ENCODE data around the gene NECTIN1. TPM values are rescaled to one million over a fixed set of nuclear protein-coding genes. Genes with fewer than 3 reads are reported as not detected.

The NECTIN1 gene
- total and polyA plus RNA-seq, 2 of the 13 experiments (the other 11 are each of a cell fraction or from before 2014, with no cell fraction given): 3.9 to 7.3 TPM

- 20% methylated on average over 1 of the region's 4 CpGs for WGBS (ENCODE audit: low lambda C conversion rate)
- H4K20me1 ChIP-seq (ENCODE audit: insufficient read depth, low read length): 0 out of 2 replicates have a peak, but pooled peaks cover 3% of the 10 kb centered on the region
- ChIA-PET POLR2A (no interaction called here), CTCF (ENCODE audit: low intra/inter-chr PET ratio, low total read pairs) (no interaction called here)
- H3K9ac ChIP-seq (ENCODE audit: insufficient read depth, low read depth, low read length): no peak overlapping the region
- H3K79me2 ChIP-seq (ENCODE audit: insufficient read depth, low read length): no peaks in the 10 kb centered on the region
- FAIRE-seq: no peak
- no peak for DNase-seq (ENCODE audit: low spot score)
- BruUV-seq (replicated peaks): no TSS peak
- peaks cover 4 to 56% of the 10 kb centered on the region in 2 experiments; a peak in 4 of 5 replicates for H3K27me3 ChIP-seq (ENCODE audit: control insufficient read depth in 1 of 2, insufficient read depth in 2 of 2, low read length in 2 of 2)
- ATAC-seq: no peak
- no peak overlapping the region for H3K4me3 ChIP-seq (replicated peaks in 1 of 3; ENCODE audit: insufficient read depth in 1 of 3, low read depth in 2 of 3, low read length in 3 of 3)
- H3K36me3 ChIP-seq (replicated peaks in 1 of 2; ENCODE audit: control insufficient read depth in 1 of 2, insufficient read depth in 2 of 2, low read length in 2 of 2): no peaks in the 10 kb centered on the region
- in situ Hi-C loops (cut with HindIII; ENCODE audit: extremely low pct_ligation_motif_present, low pct_unique_long_range_greater_than_20kb): no loop called here
- no peak overlapping the region for H3K4me2 ChIP-seq (ENCODE audit: low read depth, low read length)
- no peak overlapping the region for H3K27ac ChIP-seq (ENCODE audit: extremely low read length, insufficient read depth, low read length)
- no peak overlapping the region for H2AFZ ChIP-seq (ENCODE audit: low read length)
- H3K4me1 ChIP-seq (ENCODE audit: insufficient read depth, low read length): no peaks in the 10 kb centered on the region
- no peaks in the 10 kb centered on the region for H3K9me3 ChIP-seq (ENCODE audit: low read length)
- TF ChIP-seq SCMH1 (CRISPR knock-in tag; IDR thresholded peaks at IDR 0.05; ENCODE audit: borderline replicate concordance) (no peak), ZBTB21 (CRISPR knock-in tag; IDR thresholded peaks at IDR 0.05) (no peak), ZNF710 (CRISPR knock-in tag; IDR thresholded peaks at IDR 0.05; ENCODE audit: borderline replicate concordance) (no peak), KAT2B (IDR thresholded peaks at IDR 0.05; ENCODE audit: borderline replicate concordance, low read depth, low read length) (no peak), EZH2 (conservative IDR thresholded peaks at IDR 0.05; ENCODE audit: low read depth, low read length) (no peak), RARA (CRISPR knock-in tag; IDR thresholded peaks at IDR 0.05) (no peak), ZNF292 (CRISPR knock-in tag; IDR thresholded peaks at IDR 0.05; ENCODE audit: borderline replicate concordance, low read depth) (no peak), RORA (CRISPR knock-in tag; IDR thresholded peaks at IDR 0.05) (no peak), RFX5 (IDR thresholded peaks at IDR 0.05; ENCODE audit: low read depth, low read length) (no peak)
- intact Hi-C loops (cut with micrococcal nuclease; ENCODE audit: unreplicated experiment): no loop called here
Observed at GRCh38 chr11:119637481-119637880, 91.5 kb downstream of the NECTIN1 start.

Measured in HepG2 (cell line).